Measurements from ENCODE around the gene SAMD13.

Gene SAMD13

GRCh38 chr1:84370266-84370665 lies 68.8 kb downstream of the SAMD13 start:
- Histone ChIP-seq H3K36me3 (ENCODE audit: control insufficient read depth, insufficient read depth, low read length) (no peaks in the 10 kb centered on the region), H2AFZ (no peak overlapping the region), H3K4me3 (ENCODE audit: low read depth, low read length) (no peak overlapping the region), H3K9me3 (ENCODE audit: control insufficient read depth, low read length) (no peaks in the 10 kb centered on the region), H3K79me2 (no peaks in the 10 kb centered on the region), H3K27ac (no peak overlapping the region), H3K27me3 (ENCODE audit: control insufficient read depth, insufficient read depth, low read length) (no peaks in the 10 kb centered on the region), H3K4me2 (ENCODE audit: low read length) (no peak overlapping the region), H3K9ac (no peak overlapping the region), H3K4me1 (no peaks in the 10 kb centered on the region)
- no peak for TF ChIP-seq CTCF (IDR thresholded peaks at IDR 0.05)

- Histone ChIP-seq H3K9me3 (ENCODE audit: control insufficient read depth, low read length) (no peaks in the 10 kb centered on the region), H3K4me3 (ENCODE audit: low read depth, low read length) (no peak overlapping the region), H3K27ac (no peak overlapping the region), H3K27me3 (ENCODE audit: control insufficient read depth, insufficient read depth, low read length) (no peaks in the 10 kb centered on the region), H3K36me3 (ENCODE audit: control insufficient read depth, insufficient read depth, low read length) (no peaks in the 10 kb centered on the region), H3K4me1 (no peaks in the 10 kb centered on the region), H3K9ac (no peak overlapping the region), H3K79me2 (no peaks in the 10 kb centered on the region), H2AFZ (no peak overlapping the region), H3K4me2 (ENCODE audit: low read length) (no peak overlapping the region)
- no peak for TF ChIP-seq CTCF (IDR thresholded peaks at IDR 0.05)
Observed at GRCh38 chr1:84370831-84371394, 69.4 kb downstream of the SAMD13 start.

- Histone ChIP-seq H3K27me3 (ENCODE audit: control insufficient read depth, insufficient read depth, low read length) (no peaks in the 10 kb centered on the region), H3K4me1 (no peaks in the 10 kb centered on the region), H3K27ac (no peak overlapping the region), H3K4me3 (ENCODE audit: low read depth, low read length) (no peak overlapping the region), H3K9me3 (ENCODE audit: control insufficient read depth, low read length) (no peaks in the 10 kb centered on the region), H2AFZ (no peak overlapping the region), H3K9ac (no peak overlapping the region), H3K36me3 (ENCODE audit: control insufficient read depth, insufficient read depth, low read length) (no peaks in the 10 kb centered on the region), H3K79me2 (no peaks in the 10 kb centered on the region), H3K4me2 (ENCODE audit: low read length) (no peak overlapping the region)
- TF ChIP-seq CTCF (IDR thresholded peaks at IDR 0.05), result no peak
Observed at GRCh38 chr1:84373436-84374141, 72.1 kb downstream of the SAMD13 start.

DNA sequence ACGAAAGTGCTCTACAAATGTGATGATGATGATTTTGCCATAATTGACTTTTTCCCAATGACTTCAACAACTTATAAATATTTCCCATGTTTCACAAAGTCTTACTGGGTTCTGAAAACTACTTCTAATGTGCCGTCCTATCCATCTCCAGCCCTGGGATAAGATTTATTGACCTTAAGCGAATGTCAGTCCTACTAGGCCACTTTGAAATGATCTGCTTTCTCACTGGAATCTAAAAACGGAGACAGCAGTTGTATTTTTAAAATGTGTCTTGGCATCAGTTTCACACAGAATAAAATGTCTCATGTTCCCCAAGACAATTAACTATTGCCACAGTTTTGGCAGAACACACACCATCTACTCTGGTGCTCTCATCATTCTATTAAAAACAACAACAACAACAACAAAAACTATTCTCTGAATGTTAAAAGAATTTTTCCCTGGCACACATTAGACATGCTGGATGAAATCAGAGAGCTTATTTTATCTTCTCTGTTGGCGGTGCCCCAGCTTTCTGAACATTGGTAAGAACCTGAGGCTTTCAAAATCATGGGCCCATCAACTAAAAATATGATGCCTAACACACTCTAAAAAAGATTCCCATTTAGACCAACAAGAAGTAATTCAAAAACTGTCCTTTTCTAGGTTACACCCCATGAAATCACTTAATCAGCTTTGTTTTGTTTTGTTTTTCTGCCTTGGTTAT lies 73.6 kb downstream of the SAMD13 start:
- Histone ChIP-seq H3K9me3 (ENCODE audit: control insufficient read depth, low read length) (no peaks in the 10 kb centered on the region), H2AFZ (no peak overlapping the region), H3K4me2 (ENCODE audit: low read length) (no peak overlapping the region), H3K4me3 (ENCODE audit: low read depth, low read length) (no peak overlapping the region), H3K27me3 (ENCODE audit: control insufficient read depth, insufficient read depth, low read length) (no peaks in the 10 kb centered on the region), H3K9ac (no peak overlapping the region), H3K36me3 (ENCODE audit: control insufficient read depth, insufficient read depth, low read length) (no peaks in the 10 kb centered on the region), H3K79me2 (no peaks in the 10 kb centered on the region), H3K27ac (no peak overlapping the region), H3K4me1 (no peaks in the 10 kb centered on the region)
- TF ChIP-seq CTCF (IDR thresholded peaks at IDR 0.05), result no peak

Measured in parathyroid adenoma (tissue), 2 donors.